Measurements from ENCODE around the gene MAST4. TPM values are rescaled to one million over a fixed set of nuclear protein-coding genes. Genes with fewer than 3 reads are reported as not detected.

MAST4 gene
- total and polyA plus RNA-seq, 2 donors from 2014 or later: 27.3 to 31.4 TPM

- Histone ChIP-seq H3K27ac (ENCODE audit: low read depth in 2 of 2, low read length in 2 of 2) (no peak overlapping the region), H3K9me3 (ENCODE audit: control insufficient read depth in 2 of 3, insufficient read depth in 1 of 3, low read length in 3 of 3) (peaks cover 0 to 6% (median 0%) of the 10 kb centered on the region in 3 donors), H3K36me3 (ENCODE audit: control insufficient read depth in 2 of 3, insufficient read depth in 3 of 3, low read length in 3 of 3) (no peaks in the 10 kb centered on the region), H3K4me1 (ENCODE audit: control insufficient read depth in 2 of 3, insufficient read depth in 2 of 3, low read depth in 1 of 3, low read length in 3 of 3) (no peaks in the 10 kb centered on the region), H3K27me3 (ENCODE audit: control insufficient read depth, insufficient read depth, low read length) (no peaks in the 10 kb centered on the region), H3K9ac (ENCODE audit: low read length in 3 of 3) (no peak overlapping the region), H3K4me3 (ENCODE audit: low read length in 3 of 3) (no peak overlapping the region)
- DNase-seq: no peak
- no peak for FAIRE-seq
- TF ChIP-seq, protein P1, sequence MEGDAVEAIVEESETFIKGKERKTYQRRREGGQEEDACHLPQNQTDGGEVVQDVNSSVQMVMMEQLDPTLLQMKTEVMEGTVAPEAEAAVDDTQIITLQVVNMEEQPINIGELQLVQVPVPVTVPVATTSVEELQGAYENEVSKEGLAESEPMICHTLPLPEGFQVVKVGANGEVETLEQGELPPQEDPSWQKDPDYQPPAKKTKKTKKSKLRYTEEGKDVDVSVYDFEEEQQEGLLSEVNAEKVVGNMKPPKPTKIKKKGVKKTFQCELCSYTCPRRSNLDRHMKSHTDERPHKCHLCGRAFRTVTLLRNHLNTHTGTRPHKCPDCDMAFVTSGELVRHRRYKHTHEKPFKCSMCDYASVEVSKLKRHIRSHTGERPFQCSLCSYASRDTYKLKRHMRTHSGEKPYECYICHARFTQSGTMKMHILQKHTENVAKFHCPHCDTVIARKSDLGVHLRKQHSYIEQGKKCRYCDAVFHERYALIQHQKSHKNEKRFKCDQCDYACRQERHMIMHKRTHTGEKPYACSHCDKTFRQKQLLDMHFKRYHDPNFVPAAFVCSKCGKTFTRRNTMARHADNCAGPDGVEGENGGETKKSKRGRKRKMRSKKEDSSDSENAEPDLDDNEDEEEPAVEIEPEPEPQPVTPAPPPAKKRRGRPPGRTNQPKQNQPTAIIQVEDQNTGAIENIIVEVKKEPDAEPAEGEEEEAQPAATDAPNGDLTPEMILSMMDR (IDR thresholded peaks at IDR 0.05; ENCODE audit: borderline replicate concordance, extremely low read depth, insufficient read depth): no peak
- intact Hi-C loops (cut with DNase I): no loop called here
These were observed 44.2 kb upstream of the MAST4 start for GRCh38 chr5:66551945-66552344.

GRCh38 chr5:66553368-66553912 is 42.8 kb upstream of the MAST4 start:
- Histone ChIP-seq H3K9me3 (ENCODE audit: control insufficient read depth in 2 of 3, insufficient read depth in 1 of 3, low read length in 3 of 3) (peaks cover 0 to 6% (median 0%) of the 10 kb centered on the region in 3 donors), H3K4me3 (ENCODE audit: low read length in 3 of 3) (no peak overlapping the region), H3K4me1 (ENCODE audit: control insufficient read depth in 2 of 3, insufficient read depth in 2 of 3, low read depth in 1 of 3, low read length in 3 of 3) (no peaks in the 10 kb centered on the region), H3K9ac (ENCODE audit: low read length in 3 of 3) (no peak overlapping the region), H3K27me3 (ENCODE audit: control insufficient read depth, insufficient read depth, low read length) (no peaks in the 10 kb centered on the region), H3K27ac (ENCODE audit: low read depth in 2 of 2, low read length in 2 of 2) (no peak overlapping the region), H3K36me3 (ENCODE audit: control insufficient read depth in 2 of 3, insufficient read depth in 3 of 3, low read length in 3 of 3) (no peaks in the 10 kb centered on the region)
- TF ChIP-seq, protein P1 (IDR thresholded peaks at IDR 0.05; ENCODE audit: borderline replicate concordance, extremely low read depth, insufficient read depth): no peak
- no peak for DNase-seq
- no peak for FAIRE-seq
- intact Hi-C loops (cut with DNase I): no loop called here

DNA sequence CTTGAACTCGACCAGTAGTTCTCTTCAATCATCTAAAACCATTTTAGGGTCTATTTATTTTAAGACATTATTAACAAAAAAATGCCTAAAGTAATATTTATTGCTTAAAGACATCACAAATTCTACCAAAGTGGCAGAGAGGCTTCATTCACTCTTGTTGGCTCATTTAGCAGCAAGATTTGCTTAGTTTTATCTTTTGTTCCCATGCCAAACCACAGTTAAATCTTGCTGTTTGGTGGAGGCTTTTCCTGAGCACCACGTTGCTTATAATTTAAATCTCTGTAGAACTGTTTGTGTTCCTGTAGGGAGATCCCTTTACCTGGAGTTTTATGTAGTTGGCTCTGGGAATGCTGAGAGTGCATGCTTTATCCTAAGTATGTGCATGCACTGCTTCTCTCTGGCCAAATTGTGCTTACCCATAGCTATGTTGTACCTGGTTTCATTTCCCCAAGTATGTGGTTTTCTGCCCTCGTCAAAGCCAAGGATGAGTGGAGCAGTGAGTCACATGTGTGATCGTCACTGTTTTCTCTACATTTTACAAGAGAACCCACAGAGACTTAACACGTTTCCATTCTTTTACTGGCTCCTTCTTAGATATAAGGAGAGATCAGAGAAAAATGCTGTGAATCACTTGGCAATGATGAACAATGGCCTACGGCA is 42.1 kb upstream of the MAST4 start:
- Histone ChIP-seq H3K4me3 (ENCODE audit: low read length in 3 of 3) (no peak overlapping the region), H3K27me3 (ENCODE audit: control insufficient read depth, insufficient read depth, low read length) (no peaks in the 10 kb centered on the region), H3K36me3 (ENCODE audit: control insufficient read depth in 2 of 3, insufficient read depth in 3 of 3, low read length in 3 of 3) (no peaks in the 10 kb centered on the region), H3K4me1 (ENCODE audit: control insufficient read depth in 2 of 3, insufficient read depth in 2 of 3, low read depth in 1 of 3, low read length in 3 of 3) (no peaks in the 10 kb centered on the region), H3K27ac (ENCODE audit: low read depth in 2 of 2, low read length in 2 of 2) (no peak overlapping the region), H3K9me3 (ENCODE audit: control insufficient read depth in 2 of 3, insufficient read depth in 1 of 3, low read length in 3 of 3) (peaks cover 0 to 6% (median 0%) of the 10 kb centered on the region in 3 donors), H3K9ac (ENCODE audit: low read length in 3 of 3) (no peak overlapping the region)
- TF ChIP-seq, protein P1 (IDR thresholded peaks at IDR 0.05; ENCODE audit: borderline replicate concordance, extremely low read depth, insufficient read depth): no peak
- no peak for FAIRE-seq
- no peak for DNase-seq
- intact Hi-C loops (cut with DNase I): no loop called here
